ENCODE measurements around the gene DOCK3.

The DOCK3 gene

DNA sequence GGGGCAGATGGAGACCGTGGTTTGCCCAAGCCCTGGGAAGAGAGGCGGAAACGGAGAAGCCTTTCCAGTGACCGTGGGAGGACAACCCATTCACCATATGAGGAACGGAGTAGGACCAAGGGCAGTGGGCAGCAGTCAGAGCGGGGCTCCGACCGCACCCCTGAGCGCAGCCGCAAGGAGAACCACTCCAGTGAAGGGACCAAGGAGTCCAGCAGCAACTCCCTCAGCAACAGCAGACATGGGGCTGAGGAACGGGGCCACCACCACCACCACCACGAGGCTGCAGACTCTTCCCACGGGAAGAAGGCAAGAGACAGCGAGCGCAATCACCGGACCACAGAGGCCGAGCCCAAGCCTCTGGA lies 718.4 kb downstream of the DOCK3 start:
- no peak for DNase-seq

DNA sequence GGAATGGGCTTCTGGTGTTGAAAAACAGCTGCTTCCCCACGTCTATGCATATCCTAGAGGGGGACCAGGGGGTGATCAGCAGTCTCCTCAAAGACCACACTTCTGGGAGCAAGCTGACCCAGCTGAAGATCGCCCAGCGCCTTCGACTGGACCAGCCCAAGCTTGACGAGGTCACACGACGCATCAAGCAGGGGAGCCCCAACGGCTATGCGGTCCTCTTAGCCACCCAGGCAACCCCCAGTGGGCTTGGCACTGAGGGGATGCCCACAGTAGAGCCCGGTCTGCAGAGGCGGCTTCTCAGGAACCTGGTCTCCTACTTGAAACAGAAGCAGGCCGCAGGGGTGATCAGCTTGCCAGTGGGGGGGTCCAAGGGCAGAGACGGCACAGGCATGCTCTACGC lies 718.8 kb downstream of the DOCK3 start:
- no peak for DNase-seq

DNA sequence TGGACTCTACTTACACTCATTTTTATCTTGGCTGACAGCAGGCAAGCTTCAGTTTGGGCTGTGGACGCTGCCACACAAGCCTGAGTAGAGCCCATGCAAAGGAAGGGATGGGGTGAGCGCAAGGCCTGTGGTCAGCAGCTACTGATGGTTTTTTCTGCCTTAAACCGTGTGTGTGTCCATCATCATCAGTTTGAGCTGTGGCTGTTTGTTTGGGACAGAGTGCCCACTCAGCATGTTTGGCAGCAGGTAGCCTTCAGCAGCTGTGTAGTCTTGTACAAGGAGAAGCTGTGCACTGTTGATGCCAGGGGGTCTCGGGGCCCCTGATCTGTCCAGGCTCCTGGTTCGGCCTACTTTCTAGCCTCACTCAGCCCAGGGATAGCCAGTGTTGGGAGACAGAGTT lies 719.8 kb downstream of the DOCK3 start:
- no peak for DNase-seq

DNA sequence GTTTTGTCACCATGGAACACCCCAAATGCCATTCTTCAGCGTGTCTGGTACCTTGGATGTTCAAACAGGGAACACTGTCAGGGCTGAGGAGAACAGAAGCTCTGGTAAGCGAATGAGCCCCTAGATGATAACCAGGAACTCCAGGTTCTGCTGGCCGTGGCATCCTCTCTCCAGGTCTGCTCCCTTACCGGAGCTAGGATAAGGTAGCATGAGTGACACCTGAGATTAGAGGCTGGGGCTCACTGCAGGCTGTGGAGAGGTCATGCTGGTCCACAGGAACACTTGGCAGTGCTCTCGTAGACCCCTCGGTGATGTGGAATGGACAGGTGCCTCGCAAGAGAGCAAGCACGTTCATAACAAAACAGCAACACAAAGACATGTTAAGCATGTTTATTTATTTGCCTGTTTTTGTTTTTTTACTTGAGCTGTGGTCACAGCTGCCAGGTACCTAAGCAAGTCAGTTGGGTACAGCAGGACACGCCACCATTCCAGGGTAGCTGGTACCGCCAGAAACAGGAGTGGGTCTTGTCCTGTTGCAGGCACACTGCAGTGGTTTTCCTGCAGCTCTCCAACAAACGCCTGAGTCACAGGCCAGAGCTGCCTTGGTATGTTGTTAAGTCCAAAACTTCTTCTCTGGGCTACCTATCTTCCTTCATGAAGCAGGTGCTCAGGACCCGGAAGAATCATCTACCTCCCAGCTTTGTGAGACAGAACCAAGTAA lies 720.9 kb downstream of the DOCK3 start:
- no peak for DNase-seq

DNA sequence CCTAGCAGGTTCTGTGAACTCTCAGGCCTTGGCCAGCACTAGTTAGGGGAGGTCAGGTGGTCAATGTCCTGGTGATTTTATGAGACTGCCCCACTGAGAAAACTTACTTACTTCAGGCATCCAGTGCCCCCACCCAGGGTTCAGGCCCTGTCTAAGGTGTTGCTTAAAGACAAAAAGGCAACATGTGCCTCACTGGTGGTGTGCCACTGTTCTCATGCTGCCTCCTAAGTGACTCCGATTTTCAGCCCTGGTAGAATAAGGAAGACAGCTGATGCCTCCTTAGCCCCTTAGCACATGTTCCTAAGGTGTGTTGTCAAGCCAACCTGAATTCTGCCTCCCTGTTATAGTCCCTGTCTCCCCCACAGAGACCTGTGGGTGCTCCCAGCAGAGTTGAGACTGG lies 721.7 kb downstream of the DOCK3 start:
- DNase-seq, result no peak

GRCh38 chr3:51397392-51397791 lies 722.7 kb downstream of the DOCK3 start:
- DNase-seq, result no peak

DNA sequence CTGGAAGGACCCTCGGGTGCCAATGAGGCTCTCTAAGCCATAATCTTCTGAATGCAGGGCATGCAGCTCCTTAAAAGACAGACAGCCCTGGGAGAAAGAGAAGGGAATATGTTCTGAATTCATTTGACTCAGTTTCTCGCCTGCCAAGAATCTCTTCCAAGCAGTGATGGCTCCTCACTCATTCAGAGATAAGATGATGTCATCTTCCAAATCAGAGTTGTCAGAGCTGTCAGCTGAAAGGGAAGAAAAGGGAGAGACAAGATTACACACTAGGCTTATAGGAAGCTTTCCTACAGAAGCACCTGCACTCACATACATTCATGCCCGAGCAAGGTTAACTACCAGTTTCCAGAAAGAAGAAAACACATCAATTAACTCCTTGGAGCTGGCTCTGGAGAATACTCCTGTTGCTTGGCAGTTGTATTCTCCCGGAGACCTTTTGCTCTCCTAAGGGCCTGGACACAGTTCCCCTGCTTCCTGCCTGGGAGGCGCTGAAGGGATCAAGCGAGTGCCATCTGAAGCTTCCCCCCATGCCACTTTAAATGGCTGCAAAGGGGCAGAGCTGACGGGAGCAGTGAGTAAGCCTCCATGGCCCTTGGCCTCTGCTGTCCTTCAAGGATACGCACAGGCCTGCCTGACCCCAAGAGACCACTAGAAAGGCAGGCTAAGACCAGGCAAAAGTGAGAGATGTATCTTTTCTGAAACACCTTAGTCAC lies 724.0 kb downstream of the DOCK3 start:
- no peak for DNase-seq

DNA sequence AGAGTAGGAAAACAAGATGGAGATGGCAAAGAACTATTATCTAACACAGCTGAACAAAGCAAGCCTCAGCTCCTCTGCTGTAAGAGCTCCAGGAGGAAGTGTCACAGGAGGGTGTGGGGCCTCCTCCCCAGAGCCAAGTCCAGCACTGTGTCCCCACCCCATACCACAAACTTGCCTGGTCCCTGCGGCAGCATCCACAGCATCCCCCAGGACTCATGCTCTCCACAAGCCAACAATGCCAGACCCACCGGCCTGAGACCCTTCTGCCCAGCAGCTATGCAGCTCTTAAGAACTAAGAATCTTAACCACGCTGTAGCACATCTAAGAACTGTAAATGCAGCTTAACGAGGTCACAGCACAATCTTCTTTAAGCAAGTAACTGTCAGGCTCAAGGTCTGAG lies 725.4 kb downstream of the DOCK3 start:
- no peak for DNase-seq

GRCh38 chr3:51401735-51402134 lies 727.0 kb downstream of the DOCK3 start:
- peak; percentile 73 for DNase-seq

- no peak for DNase-seq
Measured at GRCh38 chr3:51403675-51404074, 728.9 kb downstream of the DOCK3 start.

DNA sequence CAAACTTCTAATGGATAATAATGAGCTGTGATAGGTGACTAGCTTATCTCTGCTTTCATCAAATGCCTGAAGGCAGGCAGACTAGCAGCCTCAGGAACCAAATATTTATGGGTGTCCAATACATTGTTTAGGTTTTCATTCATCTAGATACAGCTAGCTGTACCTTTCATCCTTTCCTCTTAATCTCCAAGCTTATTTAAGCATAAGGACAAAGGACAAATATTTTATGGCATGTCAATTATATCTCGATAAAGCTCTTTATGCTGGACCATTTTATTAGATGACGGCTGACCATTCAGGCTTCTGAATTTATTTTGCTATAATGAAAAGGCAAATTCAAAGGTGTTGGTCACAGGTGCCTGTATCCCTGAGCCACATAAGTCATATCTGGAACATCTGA lies 733.3 kb downstream of the DOCK3 start:
- no peak for DNase-seq

GRCh38 chr3:51408813-51409212 lies 734.1 kb downstream of the DOCK3 start:
- DNase-seq, result no peak

DNA sequence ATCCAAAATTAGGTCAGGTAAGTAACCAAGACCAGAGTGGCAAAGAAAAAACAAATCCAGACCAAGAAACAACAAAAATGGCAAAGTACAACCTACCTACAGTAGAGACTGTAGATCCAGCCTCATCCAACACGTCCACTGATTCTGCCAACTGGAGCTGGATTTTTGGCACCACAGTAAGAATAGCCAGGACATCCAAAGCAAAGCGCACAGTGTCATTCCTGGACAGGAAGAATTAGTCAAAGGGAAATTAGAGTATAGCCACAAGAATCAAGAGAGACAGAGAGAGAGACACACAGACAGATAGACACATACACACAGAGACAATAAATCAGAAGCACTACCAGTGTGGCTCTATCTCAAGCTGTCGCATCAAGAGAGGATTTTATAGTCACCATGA lies 747.5 kb downstream of the DOCK3 start:
- no peak for DNase-seq

- no peak for DNase-seq
Measured at GRCh38 chr3:51426921-51427320, 752.2 kb downstream of the DOCK3 start.

GRCh38 chr3:51429138-51429537 lies 754.4 kb downstream of the DOCK3 start:
- no peak for DNase-seq

Data from suppressor macrophage treated with lipopolysaccharide for 4 hours (primary cell).